ENCODE results near the gene GPR148.

DNA sequence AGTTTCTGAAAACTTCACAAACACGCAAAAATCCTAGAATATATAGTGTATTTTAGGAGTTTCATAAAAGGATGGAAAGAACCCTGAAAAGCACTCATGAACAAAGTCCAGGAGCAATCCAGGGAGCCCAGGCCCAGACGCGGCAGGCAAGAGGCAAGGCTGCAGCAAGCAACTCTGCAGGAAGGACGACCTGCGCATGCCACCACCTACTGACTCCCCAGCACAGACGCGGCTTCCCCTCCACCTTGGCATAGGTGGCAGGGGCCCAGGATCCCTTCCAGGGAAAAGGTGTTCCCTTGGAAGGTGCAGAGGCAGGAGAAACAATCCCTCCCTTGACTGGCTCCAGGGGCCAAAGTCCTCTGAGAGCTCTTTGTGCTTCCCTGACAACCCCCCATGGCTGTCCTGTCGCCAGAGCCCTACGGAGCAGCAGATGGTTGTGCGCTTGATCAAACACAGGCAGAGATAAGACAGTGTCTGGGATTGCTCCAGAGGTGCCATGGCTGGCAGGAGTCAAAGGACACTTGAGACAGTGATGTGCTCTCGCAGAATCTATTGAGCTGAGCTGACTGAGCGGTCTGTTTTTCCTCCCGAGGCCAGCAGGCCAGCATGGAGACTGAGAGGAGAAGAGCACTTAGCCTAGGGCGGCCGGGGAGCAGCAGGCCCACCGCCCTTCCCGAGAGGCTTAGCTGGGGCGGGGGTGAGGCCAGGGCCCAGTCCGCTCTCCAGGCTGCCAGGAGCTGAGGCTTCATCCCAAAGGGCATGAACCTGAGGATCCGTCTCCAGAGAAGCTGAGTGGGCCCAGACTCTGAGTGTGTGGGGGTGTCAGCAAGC, 15.6 kb downstream of the GPR148 start:
- no peak for TF ChIP-seq CTCF (IDR thresholded peaks at IDR 0.05)
- TF ChIP-seq POLR2A (IDR thresholded peaks at IDR 0.05) = no peak
